GM12865 (cell line): ENCODE measurements around the gene XPNPEP1.

Experiments
- DNase-seq: peaks from one replicate; pipeline ENCODE4 v3.0.0; 2010; ENCODE audit warnings: low read depth
- H3K4me3 ChIP-seq: 2 replicates; pipeline ENCODE4 v1.5.1; 2011; ENCODE audit warnings: mild to moderate bottlenecking, low read depth, low read length, control low read depth
- CTCF ChIP-seq: IDR thresholded peaks from 2 replicates; pipeline ENCODE4 v1.5.1; 2011; ENCODE audit warnings: low read length, control low read depth, low read depth, inconsistent platforms; ENCODE audit not compliant: insufficient read depth; ENCODE audit errors: missing control alignments

Gene XPNPEP1

DNA sequence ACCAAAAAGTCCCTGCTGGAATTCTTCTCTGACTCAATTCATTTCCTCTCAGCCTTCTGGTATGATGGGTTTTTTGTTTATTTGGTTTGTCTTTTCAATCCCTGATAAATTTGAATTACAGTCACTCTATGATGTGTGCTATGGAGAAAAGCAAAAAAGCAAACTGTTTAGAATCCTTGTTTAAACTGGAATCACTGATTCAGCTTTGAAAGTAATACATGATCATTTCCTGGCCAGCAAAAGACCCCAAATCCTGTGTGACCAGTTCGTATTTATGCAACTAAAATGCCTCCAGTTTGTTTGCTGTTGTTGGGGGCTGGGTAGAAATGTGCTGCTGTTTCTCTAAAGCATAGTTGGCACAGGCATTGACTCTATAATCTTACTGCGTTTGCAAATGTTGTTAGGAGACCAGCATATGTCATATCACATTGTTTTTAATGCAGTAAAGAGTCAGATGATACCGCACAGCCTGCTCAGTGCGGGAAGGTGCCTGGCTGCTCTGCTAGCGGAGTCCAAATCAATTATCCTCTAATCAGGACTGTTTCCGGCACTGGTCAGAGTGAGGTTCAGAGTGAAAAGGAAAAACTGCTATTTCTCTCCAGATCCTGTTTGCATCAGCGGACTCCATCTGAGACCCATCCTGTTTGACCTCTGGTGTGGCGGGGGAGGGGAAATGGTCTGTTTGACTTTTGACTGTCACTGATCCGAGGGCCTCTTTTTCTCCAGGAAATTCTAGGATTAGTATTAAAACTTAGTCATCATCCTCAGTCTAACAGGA lies 43.8 kb upstream of the XPNPEP1 start:
- H3K4me3 ChIP-seq, result no peak overlapping the region
- DNase-seq, result no peak
- TF ChIP-seq CTCF, result no peak

- TF ChIP-seq CTCF, result no peak
- no peak for DNase-seq
Measured at GRCh38 chr10:109964318-109964717, 41.0 kb upstream of the XPNPEP1 start.

DNA sequence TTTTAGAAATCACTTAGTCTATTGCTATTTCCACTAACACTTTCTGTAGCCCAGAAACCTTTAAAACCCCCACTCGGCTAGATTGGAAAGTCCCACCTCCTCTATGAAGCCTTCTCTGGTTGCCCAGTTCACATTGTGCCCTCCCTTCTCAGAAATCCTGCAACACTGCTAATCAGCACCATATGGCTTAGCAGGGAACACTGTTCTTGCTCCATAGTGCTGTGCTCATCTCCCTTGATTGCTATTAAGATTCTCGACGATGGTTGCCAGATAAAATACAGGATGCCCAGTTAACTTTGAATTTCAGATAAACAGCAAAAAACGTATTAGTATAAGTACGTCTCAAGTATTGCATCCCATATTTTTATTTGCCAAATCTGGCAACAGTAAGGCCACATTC lies 40.1 kb upstream of the XPNPEP1 start:
- no peak overlapping the region for H3K4me3 ChIP-seq
- TF ChIP-seq CTCF, result no peak
- no peak for DNase-seq

More at GRCh38 chr10:109964318-109964717, 41.0 kb upstream of the XPNPEP1 start:
- no peak overlapping the region for H3K4me3 ChIP-seq

- no peak for DNase-seq
- TF ChIP-seq CTCF, result no peak
Measured at GRCh38 chr10:109962247-109962646, 38.9 kb upstream of the XPNPEP1 start.

GRCh38 chr10:109961174-109962001 lies 38.1 kb upstream of the XPNPEP1 start:
- no peak for DNase-seq
- TF ChIP-seq CTCF, result no peak
- no peak overlapping the region for H3K4me3 ChIP-seq

More at GRCh38 chr10:109962247-109962646, 38.9 kb upstream of the XPNPEP1 start:
- no peak overlapping the region for H3K4me3 ChIP-seq

DNA sequence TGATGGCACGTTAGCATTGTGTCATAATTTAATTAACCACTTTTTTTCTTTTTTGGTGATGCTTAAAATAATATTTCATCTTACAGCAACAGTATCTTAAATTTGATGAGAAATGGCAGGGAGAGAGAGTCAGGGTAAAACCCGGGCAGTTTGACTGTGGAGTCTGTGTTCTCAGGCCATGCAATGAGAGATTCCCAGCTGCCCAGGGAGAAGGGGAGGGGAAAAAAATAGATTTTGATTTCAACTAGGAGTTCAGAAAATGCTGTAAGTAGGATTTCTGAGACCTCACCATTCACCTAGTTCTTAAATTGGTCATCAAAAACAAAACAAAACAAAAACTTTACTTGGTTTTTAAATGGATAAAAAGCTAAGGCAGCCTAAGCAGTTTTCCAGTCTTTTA lies 37.4 kb upstream of the XPNPEP1 start:
- TF ChIP-seq CTCF, result no peak
- no peak overlapping the region for H3K4me3 ChIP-seq
- DNase-seq, result no peak
